ENCODE measurements around the gene DTNB.

- TF ChIP-seq POLR2A (IDR thresholded peaks at IDR 0.05; ENCODE audit: low read depth, low read length), result no peak
- no peak for TF ChIP-seq TAF1 (IDR thresholded peaks at IDR 0.05; ENCODE audit: low read depth, low read length)
- TF ChIP-seq POLR2AphosphoS5 (IDR thresholded peaks at IDR 0.05; ENCODE audit: low read depth, low read length), result no peak
- TF ChIP-seq SPI1 (IDR thresholded peaks at IDR 0.05; ENCODE audit: low read depth, low read length), result no peak
- no peak for TF ChIP-seq PAX5 (IDR thresholded peaks at IDR 0.05; ENCODE audit: insufficient read depth, low read length, severe bottlenecking)
These were observed 324.0 kb downstream of the DTNB start for GRCh38 chr2:25349397-25349796.

Data from GM12891 (cell line).